Left colon (tissue), 2 donors: Measurements from ENCODE around the gene ATG5. TPM values are rescaled to one million over a fixed set of nuclear protein-coding genes. Genes with fewer than 3 reads are reported as not detected.
"Not testable (repeated sequence)": the region's sequence is repeated elsewhere in the genome, so short reads cannot be mapped to it uniquely, and the experiment has no call there.

Experiments
- ATAC-seq: fragments of 200-7000 bp; cut with Tn5 transposase; one replicate; pipeline ENCODE4 v1.9.1; 2020; ENCODE audit warnings: mild to moderate bottlenecking, moderate library complexity
- DNase-seq, 2 donors: peaks; one replicate each; pipeline ENCODE4 v3.0.0-alpha.2; 2020
- intact Hi-C, 2 donors: fragments of 100-400 bp; cut with DNase I in 1 of 2; cut with micrococcal nuclease in 1 of 2; formaldehyde crosslinking; loops; one replicate each; pipeline versions ENCODE4 v1.11.2 to v1.14.0; 2022; cut with DNase I, micrococcal nuclease
- total RNA-seq, 2 donors: library from RNA; stranded (reverse); fragmentation: NEBNext Ultra II Directional; extraction: Animal tissue kit (Norgen Biotek cat#: 25700); gene quantifications; one replicate each; pipeline ENCODE4 v1.2.1, GENCODE V29; 2021
- donor health status: DM: no; HTN: no; CAD: no.
- donor health status: DM: yes; HTN: yes; CAD: no.

The ATG5 gene
- total RNA-seq, 2 donors from 2014 or later: 43.7 to 46.7 TPM

DNA sequence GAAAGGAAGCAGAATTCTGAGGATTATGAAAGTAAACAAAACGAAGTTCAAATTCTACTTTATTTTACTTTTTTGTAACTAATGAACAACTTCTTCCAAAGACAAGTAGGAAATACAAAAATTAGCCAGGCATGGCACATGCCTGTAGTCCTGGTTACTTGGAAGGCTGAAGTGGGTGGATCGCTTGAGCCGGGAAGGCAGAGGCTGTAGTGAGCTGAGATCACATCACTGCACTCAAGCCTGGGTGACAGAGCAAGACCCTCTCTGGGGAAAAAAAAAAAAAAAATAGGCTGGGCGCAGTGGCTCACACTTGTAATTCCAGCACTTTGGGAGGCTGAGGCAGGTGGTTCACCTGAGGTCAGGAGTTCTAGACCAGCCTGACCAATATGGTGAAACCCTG is 82.3 kb downstream of the ATG5 start:
- DNase-seq (no peak), ATAC-seq (no peak)
- intact Hi-C loops: no loop called here

- intact Hi-C loops: no loop called here
- DNase-seq (no peak), ATAC-seq (peak; percentile 16)
Measured at GRCh38 chr6:106241498-106241897, 84.1 kb downstream of the ATG5 start.

DNA sequence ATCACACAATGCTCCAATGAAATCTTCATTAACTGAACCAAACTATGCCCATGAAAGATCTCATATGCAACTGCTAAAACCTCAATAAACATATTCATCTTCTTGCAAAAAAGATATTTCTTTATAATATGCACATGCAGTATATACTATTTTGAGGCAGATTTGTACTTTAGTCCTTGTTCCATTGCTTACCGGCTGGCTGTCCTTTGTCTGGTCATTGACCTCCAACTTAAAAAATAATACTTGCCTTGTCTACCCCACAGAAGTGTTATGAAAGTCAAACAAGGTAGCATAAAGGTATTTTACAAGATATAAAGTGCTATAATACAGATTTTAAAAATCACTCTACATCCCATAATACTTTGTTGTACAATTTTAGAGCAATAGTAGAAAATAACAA is 88.3 kb downstream of the ATG5 start:
- ATAC-seq (no peak), DNase-seq (no peak)
- intact Hi-C loops: no loop called here

GRCh38 chr6:106229876-106230445 is 95.6 kb downstream of the ATG5 start:
- DNase-seq, ATAC-seq: not testable (repeated sequence)
- intact Hi-C loops: loop anchor here in 1 of 2 donors (5.0 kb wide), 1 partner anchor 748 kb away; no protein-coding TSS in a partner anchor

DNA sequence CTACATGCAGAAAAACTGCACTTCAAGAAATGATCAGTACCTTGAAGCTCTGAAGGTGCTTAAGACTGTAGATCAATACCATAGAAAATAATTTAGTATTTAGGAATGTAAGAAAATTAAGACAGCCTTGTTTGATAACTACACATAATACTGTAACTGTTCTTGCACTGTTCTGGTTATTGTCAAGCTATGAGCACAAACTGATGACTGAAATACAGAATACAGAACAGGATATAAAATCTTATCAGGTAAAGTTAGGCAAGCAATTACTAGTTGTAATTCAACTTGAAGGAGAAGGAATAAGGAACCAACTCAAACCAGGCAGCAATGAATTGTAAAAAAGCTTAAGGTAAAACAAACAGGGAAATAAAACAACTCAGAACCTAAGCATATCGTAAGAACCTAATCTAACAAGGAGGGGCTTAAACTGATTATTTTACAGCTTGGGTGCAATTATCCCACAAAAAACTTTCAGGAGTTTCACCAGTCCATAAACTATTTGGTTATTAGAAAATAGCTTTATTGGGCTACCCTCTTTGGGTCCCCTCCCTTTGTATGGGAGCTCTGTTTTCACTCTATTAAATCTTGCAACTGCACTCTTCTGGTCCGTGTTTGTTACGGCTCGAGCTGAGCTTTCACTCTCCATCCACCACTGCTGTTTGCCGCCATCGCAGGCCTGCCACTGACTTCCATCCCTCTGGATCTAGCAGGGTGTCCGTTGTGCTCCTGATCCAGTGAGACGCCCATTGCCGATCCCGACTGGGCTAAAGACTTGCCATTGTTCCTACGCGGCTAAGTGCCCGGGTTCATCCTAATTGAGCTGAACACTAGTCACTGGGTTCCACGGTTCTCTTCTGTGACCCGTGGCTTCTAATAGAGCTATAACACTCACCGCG is 97.7 kb downstream of the ATG5 start:
- DNase-seq (peak in 1 of 2 donors; percentile 36), ATAC-seq (peak; percentile 94)
- intact Hi-C loops: loop anchor here in 1 of 2 donors (5.0 kb wide), 1 partner anchor 746 kb away; no protein-coding TSS in a partner anchor

- ATAC-seq: no peak
- no peak for DNase-seq
- intact Hi-C loops: loop anchor here in 1 of 2 donors (5.0 kb wide), 1 partner anchor 744 kb away; no protein-coding TSS in a partner anchor
Measured at GRCh38 chr6:106226676-106227075, 98.9 kb downstream of the ATG5 start.

GRCh38 chr6:106225581-106225980 is 100.0 kb downstream of the ATG5 start:
- intact Hi-C loops: loop anchor here in 1 of 2 donors (5.0 kb wide), 1 partner anchor 743 kb away; no protein-coding TSS in a partner anchor
- ATAC-seq (no peak), DNase-seq (no peak)

GRCh38 chr6:106223300-106223930 is 102.1 kb downstream of the ATG5 start:
- peak; percentile 51 for ATAC-seq
- peak; percentile 47 to 82 for DNase-seq
- intact Hi-C loops: no loop called here

DNA sequence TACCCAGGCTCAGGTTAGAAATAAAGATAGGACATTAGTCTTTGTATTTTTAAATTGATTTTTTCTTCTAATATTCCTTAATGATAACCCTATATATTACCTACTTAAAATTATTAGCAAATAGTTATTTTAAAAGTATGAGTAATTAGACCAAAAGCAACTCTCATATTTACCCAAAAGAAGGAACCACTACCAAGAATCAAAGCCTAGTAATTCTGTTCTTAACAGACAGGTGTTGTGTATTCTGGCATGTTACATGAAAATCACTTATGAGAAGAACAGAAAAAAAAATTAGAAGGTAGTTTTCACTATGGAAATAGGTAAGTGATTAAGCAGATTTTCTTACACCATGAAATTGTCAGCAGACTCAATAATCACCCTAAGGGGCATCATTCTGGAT is 105.1 kb downstream of the ATG5 start:
- ATAC-seq: no peak
- DNase-seq: no peak
- intact Hi-C loops: no loop called here

- intact Hi-C loops: no loop called here
- no peak for ATAC-seq
- no peak for DNase-seq
Measured at GRCh38 chr6:106216527-106216926, 109.0 kb downstream of the ATG5 start.

DNA sequence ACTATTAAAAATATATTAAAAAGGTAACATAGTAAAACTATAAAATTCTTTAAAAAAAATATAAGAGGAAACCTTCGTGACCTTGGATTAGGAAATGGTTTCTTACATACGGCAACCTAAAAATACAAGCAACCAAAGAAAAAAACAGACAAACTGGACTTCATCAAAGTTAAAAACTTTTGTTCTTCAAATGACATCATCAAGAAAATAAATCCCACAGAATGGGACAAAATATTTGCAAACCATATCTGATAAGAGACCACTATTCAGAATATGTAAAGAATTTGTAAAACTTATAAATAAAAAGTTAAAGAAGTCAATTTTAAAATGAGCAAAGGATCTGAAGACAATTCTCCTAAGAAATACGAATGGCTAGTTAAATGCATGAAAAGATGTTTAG is 110.0 kb downstream of the ATG5 start:
- intact Hi-C loops: no loop called here

GRCh38 chr6:106214531-106214930 is 111.0 kb downstream of the ATG5 start:
- intact Hi-C loops: no loop called here
- DNase-seq (no peak), ATAC-seq (no peak)

More for the DNA sequence above, 110.0 kb downstream of the ATG5 start:
- ATAC-seq (no peak), DNase-seq (no peak)

DNA sequence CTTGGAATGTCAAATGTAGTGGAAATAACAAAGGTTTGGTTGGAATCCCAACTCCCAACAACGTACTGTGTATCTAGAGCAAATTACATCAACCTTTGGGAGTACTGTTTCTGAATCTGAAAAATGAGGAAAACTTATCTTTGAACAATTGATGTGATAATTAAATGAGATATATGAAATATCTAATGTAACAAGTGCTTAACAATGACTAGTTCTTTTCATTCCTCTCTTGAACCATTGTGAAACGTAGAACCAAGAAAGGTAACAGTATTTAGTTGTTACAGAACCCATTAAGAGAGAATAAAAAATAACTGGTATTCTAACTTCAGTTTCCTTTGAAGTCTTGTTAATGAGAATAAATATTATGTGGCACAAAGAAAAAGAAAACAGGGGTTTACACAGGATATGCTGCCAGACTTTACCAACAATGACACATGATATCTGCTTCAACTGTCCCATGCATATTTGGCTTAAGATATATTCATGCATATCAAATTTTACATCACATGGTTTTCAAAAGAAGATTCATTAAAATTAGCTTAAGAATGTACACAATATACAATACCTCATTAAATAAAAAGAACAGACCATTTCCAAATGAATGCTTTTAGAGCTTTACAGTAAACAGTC is 111.8 kb downstream of the ATG5 start:
- ATAC-seq (no peak), DNase-seq (no peak)
- intact Hi-C loops: no loop called here

DNA sequence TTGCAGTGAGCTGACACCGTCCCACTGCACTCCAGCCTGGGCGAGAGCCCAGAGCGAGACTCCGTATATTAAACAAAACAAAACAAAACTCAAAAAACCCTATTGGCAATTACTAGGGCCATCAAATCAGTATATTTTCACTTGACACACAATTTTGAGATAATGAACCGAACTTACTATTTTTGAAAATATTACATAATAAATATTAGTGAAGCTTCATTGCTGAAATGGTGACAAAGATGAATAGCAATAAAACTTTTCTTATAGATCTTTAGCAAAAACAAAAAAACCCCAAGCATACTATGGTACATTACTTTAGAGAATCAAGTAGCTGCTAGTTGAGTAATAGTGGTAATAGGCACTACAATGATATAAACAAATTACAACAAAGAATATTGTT is 113.0 kb downstream of the ATG5 start:
- no peak for ATAC-seq
- DNase-seq: no peak
- intact Hi-C loops: no loop called here

- no peak for ATAC-seq
- DNase-seq: no peak
- intact Hi-C loops: no loop called here
Measured at GRCh38 chr6:106206905-106207304, 118.7 kb downstream of the ATG5 start.

- no peak for ATAC-seq
- DNase-seq: no peak
- intact Hi-C loops: no loop called here
Measured at GRCh38 chr6:106204961-106205360, 120.6 kb downstream of the ATG5 start.

DNA sequence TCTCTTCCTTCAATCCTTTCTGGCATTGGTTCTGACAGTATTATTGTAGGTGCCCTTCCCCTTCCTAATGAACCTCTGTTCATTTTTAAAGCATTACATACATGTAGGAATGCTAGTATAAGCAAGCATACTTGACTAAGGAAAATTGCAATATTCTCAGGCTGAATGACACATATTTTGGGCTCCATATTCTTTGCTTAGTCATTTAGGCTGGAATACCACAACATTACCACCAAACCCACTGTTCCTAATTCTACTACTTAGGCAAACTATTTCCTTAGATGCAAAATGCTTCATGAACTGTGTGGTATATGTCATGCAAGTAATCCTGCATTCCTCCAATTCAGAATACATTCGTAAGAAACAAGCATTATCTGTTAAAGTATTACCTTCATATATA is 125.6 kb downstream of the ATG5 start:
- DNase-seq (no peak), ATAC-seq (no peak)
- intact Hi-C loops: no loop called here

- ATAC-seq (no peak), DNase-seq (no peak)
- intact Hi-C loops: no loop called here
Measured at GRCh38 chr6:106199331-106199730, 126.2 kb downstream of the ATG5 start.

DNA sequence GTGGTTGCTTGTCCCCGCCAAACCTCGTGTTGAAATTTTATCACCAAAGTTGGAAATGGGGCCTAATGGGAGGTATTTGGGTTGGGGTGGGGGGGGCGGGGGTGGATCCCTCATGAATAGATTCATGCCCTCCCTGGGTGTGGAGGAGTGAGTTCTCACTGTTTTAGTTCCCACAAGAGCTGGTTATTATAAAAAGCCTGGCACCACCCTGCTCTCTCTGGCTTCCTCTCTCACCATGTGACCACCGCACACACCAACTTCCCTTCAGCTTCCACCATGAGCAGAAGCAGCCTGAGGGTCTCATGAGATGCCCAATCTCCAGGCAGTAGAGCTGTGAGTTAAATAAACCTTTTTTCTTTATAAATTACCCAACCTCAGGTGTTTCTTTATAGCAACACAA is 128.1 kb downstream of the ATG5 start:
- intact Hi-C loops: no loop called here
- ATAC-seq (peak; percentile 24), DNase-seq (no peak)
